Peyer's patch (tissue), 4 donors: ENCODE measurements around the gene CDK5RAP3.

Experiments
- CTCF ChIP-seq, 6 experiments: fragments of 450-650 bp in 4 of 6; fragments of 200-600 bp in 2 of 6; sonication (generic) in 1 of 6; IDR thresholded peaks; one replicate each; pipeline ENCODE4 v1.5.1; 2017 to 2019; ENCODE audit warnings: antibody characterized with exemption in 6 of 6, mild to moderate bottlenecking in 3 of 6, moderate library complexity in 1 of 6
- POLR2A ChIP-seq, 2 donors: fragments of 450-650 bp; IDR thresholded peaks; one replicate each; pipeline ENCODE4 v1.5.1; 2017; ENCODE audit warnings: antibody characterized with exemption in 2 of 2, mild to moderate bottlenecking in 2 of 2, moderate library complexity in 2 of 2

- TF ChIP-seq CTCF (IDR thresholded peaks at IDR 0.05) = no peak
- TF ChIP-seq POLR2A (IDR thresholded peaks at IDR 0.05) = no peak
These were observed 36.1 kb upstream of the CDK5RAP3 start for GRCh38 chr17:47934856-47935255.
